ENCODE measurements around the gene OR51D1. TPM values are rescaled to one million over a fixed set of nuclear protein-coding genes. Genes with fewer than 3 reads are reported as not detected.

The OR51D1 gene
- total RNA-seq, 1 donor from 2014 or later = not detected

DNA sequence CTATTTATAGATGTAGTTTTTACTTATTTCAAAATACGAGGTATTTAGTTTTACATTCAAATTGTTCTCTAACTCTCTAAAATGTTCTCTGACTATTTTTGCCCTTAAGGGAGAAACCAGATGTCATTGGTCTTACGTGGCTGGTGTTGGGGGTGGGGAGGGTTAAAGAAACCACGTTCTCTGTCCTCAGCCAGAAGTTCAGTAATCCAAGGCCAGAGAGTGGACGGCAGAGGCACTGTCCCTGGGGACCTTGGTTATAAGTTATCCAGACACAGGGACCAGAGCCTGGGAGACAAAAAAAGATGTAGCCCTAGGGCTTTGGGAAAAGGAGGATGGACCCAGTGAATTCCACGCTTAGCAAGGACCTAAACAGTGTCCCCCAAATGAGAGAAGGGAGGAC is 5.8 kb downstream of the OR51D1 start:
- no peak for ATAC-seq
- DNase-seq (ENCODE audit: low spot score) = no peak
- intact Hi-C loops (cut with DNase I) = no loop called here

DNA sequence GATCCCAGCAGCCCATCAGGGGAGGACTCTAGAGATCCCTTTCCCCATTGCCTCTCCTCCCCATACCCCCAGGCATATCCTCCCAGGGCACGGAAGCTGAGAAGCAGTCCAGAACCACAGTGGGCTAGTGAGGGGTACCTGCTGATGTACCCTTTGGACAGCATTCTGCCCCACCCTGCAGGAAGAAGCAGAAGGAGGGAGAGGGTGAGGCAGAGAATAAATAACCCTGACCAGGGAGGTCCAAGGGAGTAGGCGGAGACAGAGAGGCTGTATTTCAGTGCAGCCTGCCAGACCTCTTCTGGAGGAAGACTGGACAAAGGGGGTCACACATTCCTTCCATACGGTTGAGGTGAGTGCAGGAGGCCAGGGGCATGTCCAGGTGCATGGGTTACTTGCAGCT is 6.4 kb downstream of the OR51D1 start, which contains the start of gene OR51E1:
Gene OR51E1, plus strand, starts transcription at position 301 of the 400 bp plus-strand sequence. CDS start 8,545 bp downstream, outside the sequence.
- intact Hi-C loops (cut with DNase I) = no loop called here
- ATAC-seq (no peak), DNase-seq (ENCODE audit: low spot score) (no peak)

DNA sequence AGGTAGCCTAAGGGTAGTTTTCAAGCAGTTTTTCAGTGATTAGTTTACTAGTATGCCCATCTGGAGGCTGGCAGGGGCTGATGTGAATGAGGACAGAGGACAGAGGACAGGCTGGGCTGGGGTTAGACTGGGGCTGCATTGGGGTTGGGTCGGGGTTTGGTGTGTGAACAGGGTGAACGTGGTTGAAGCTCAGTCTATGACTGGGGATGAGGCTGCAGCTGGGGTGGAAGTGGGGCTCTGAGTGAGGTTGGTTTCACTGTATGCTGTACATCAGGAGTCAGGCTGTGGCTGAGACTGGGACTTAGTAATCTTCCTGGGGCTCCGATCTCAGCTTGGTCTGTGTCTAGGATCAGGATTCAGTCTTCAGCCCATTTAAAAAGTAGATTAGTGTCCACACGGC is 7.0 kb downstream of the OR51D1 start:
- no peak for DNase-seq (ENCODE audit: low spot score)
- no peak for ATAC-seq
- intact Hi-C loops (cut with DNase I) = no loop called here

- ATAC-seq (no peak), DNase-seq (ENCODE audit: low spot score) (no peak)
- intact Hi-C loops (cut with DNase I) = no loop called here
Measured at GRCh38 chr11:4645974-4646373, 8.7 kb downstream of the OR51D1 start.

DNA sequence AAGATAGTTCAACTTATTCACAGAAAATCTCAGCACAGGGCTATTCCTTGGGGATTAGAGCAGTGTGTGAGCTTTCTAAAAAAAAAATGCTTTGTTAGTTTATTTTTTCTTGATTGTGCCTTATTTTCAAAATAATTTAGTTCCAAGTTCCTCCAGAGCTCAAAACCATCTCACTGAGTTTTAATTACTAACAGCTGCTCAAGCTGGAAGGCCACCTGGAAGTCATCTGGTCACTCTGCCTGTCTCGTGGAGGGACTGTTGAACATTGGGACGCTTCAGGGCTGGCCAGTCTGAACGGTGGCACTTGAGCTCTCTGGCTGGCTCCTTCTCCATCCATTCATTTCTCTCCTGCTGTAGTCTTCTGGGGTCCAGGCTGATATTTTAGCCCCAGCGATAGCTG is 10.5 kb downstream of the OR51D1 start:
- peak; percentile 94 for ATAC-seq

DNA sequence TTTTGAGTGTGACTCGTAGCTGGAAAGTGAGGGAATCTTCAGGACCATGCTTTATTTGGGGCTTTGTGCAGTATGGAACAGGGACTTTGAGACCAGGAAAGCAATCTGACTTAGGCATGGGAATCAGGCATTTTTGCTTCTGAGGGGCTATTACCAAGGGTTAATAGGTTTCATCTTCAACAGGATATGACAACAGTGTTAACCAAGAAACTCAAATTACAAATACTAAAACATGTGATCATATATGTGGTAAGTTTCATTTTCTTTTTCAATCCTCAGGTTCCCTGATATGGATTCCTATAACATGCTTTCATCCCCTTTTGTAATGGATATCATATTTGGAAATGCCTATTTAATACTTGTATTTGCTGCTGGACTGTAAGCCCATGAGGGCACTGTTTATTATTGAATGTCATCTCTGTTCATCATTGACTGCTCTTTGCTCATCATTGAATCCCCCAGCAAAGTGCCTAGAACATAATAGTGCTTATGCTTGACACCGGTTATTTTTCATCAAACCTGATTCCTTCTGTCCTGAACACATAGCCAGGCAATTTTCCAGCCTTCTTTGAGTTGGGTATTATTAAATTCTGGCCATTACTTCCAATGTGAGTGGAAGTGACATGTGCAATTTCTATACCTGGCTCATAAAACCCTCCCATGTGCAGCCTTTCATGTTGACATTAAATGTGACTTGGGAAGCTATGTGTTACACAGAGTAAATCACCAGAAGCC is 17.5 kb downstream of the OR51D1 start:
- DNase-seq (ENCODE audit: low spot score) (no peak), ATAC-seq (no peak)
- intact Hi-C loops (cut with DNase I) = no loop called here

More for the DNA sequence above, 10.5 kb downstream of the OR51D1 start:
- no peak for DNase-seq (ENCODE audit: low spot score)
- intact Hi-C loops (cut with DNase I) = no loop called here

DNA sequence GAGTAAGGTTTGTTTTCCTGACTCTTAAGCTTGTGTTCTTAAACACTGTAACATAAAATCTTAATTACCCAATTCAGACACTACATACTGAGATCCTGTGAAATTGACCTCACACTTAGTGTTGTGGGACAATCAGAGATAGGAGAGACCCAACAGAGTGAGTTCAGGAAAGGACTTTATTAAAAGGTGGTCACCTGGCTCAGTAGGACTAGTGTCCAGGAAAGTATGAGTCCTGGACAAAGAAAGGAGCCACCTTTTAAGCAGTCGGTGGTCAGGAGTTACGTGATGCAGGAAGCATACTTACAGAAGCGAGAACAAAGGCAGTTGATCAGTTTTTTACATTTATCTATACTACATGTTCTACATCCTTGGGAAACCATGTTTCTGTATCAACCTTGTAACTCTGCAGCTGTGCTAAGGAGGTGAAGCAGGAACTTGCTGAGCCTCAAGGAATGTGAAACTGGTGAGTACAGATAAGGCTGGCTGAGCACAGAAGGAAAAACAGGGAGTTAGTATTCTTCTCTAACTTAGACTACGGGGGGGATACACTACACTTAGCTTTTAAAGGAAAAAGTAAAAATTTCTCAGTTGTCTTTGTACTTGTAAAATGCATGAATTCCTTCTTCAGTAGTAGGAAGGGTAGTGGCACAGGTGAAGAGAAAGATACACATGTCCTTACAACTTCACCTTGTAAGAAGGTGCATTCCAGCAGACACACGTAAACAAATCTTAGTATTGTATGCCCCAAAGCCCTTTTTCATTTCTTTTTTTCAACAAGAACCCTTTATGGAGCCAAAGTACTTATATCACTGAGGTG is 21.6 kb downstream of the OR51D1 start:
- intact Hi-C loops (cut with DNase I) = no loop called here
- DNase-seq (ENCODE audit: low spot score) (no peak), ATAC-seq (no peak)

- ATAC-seq = no peak
- DNase-seq (ENCODE audit: low spot score) = no peak
- intact Hi-C loops (cut with DNase I) = no loop called here
Measured at GRCh38 chr11:4662876-4663275, 25.6 kb downstream of the OR51D1 start.

- no peak for ATAC-seq
- DNase-seq (ENCODE audit: low spot score) = no peak
- intact Hi-C loops (cut with DNase I) = no loop called here
Measured at GRCh38 chr11:4664183-4664582, 26.9 kb downstream of the OR51D1 start.

GRCh38 chr11:4664786-4665185 is 27.5 kb downstream of the OR51D1 start:
- DNase-seq (ENCODE audit: low spot score) (no peak), ATAC-seq (no peak)
- intact Hi-C loops (cut with DNase I) = no loop called here

DNA sequence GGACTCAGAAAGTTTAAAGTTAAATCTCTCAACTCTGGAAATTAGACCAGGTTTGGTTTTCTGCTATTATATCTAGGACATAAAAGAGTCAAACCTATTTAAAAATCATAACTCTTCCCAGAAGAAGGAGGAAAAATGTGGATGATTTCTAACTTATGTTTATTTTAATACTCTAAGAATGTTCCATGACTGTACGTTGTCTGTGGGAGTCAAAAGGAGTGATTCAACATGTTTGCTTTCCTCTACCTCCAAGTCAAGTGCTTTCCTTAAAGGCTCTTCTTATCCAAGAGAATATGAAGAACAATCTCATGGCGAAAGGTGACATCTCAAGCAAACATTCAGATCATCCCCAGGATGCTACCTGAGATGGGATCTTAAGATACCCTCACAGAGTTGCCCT is 28.1 kb downstream of the OR51D1 start:
- DNase-seq (ENCODE audit: low spot score) (no peak), ATAC-seq (no peak)
- intact Hi-C loops (cut with DNase I) = no loop called here

DNA sequence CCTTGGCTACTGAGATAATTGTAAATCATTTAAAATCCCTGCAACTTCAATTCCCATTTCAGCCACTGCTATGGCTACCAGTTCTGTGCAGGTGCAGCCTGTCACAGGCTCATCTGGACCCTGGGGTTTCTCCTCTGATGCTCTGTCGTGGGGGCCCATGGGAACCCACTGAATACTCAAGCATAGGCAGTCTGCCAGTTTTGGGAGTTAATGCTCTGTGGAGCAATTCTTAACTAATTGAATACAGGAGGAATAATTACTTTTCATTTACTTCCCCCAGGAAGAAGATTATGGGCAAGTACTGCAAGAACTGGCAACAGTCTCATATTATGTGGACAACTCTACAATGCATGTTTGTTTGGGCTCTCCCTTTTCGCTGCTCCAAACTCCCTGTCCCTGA is 34.5 kb downstream of the OR51D1 start:
- DNase-seq (ENCODE audit: low spot score) = no peak
- no peak for ATAC-seq
- intact Hi-C loops (cut with DNase I) = no loop called here

- intact Hi-C loops (cut with DNase I) = no loop called here
- DNase-seq (ENCODE audit: low spot score) (no peak), ATAC-seq (no peak)
Measured at GRCh38 chr11:4672470-4672869, 35.2 kb downstream of the OR51D1 start.

DNA sequence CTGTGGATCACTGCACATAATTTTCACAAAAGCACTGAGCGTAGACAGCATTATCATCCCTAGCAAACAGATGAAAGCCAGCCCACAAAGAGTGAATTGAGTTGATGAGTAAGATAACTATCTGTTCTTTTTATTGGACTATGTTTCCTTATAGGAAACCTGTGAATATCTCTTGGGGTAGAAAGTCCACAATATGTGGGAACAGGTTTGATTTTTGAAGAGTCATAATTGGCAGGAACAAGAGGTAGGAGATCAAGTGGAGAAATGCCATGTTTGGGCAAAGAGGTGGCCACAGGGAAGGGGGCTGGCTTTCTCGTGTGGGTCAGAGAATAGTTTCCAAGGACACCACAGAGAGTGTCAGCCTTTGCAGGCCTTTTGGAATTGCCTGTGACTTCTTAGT is 36.5 kb downstream of the OR51D1 start:
- intact Hi-C loops (cut with DNase I) = no loop called here
- no peak for ATAC-seq
- DNase-seq (ENCODE audit: low spot score) = no peak

DNA sequence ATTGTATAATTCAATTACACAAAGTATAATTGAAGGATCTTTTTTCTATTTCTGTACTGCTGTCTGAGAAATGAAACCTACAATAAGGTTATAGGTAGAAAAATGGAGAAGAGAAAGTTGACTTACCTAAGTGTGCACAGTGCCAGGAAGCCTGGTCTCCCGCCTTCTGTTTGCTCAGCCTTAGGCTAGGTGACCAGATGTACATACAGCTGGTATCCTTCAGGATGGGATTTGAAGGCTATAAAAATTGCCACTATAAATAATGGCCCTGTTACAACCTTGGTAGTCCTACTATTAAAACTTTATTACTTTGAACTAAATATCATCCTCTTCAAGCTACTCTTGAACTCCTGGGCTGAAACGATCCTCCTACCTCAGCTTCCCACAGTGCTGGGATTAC is 40.7 kb downstream of the OR51D1 start:
- ATAC-seq (no peak), DNase-seq (ENCODE audit: low spot score) (no peak)
- intact Hi-C loops (cut with DNase I) = no loop called here

GRCh38 chr11:4680341-4680740 is 43.1 kb downstream of the OR51D1 start:
- intact Hi-C loops (cut with DNase I) = no loop called here

GRCh38 chr11:4682623-4683419 is 45.5 kb downstream of the OR51D1 start:
- no peak for DNase-seq (ENCODE audit: low spot score)
- intact Hi-C loops (cut with DNase I) = no loop called here
- ATAC-seq = no peak

More at GRCh38 chr11:4680341-4680740, 43.1 kb downstream of the OR51D1 start:
- ATAC-seq (no peak), DNase-seq (ENCODE audit: low spot score) (no peak)

GRCh38 chr11:4684631-4685285 is 47.5 kb downstream of the OR51D1 start:
- intact Hi-C loops (cut with DNase I) = no loop called here
- ATAC-seq (no peak), DNase-seq (ENCODE audit: low spot score) (no peak)

Measured in sciatic nerve (tissue), 2 donors.